Gastrocnemius medialis (tissue), 4 donors: Measurements from ENCODE around the gene ADRA2A. TPM values are rescaled to one million over a fixed set of nuclear protein-coding genes. Genes with fewer than 3 reads are reported as not detected.

Experiments
- ATAC-seq, 2 donors: fragments of 150-250 bp; one replicate each; pipeline ENCODE4 v1.9.1; 2016
- DNase-seq, 2 donors: peaks; one replicate each; pipeline ENCODE4 v3.0.0-alpha.2; 2019
- H3K27ac ChIP-seq, 4 donors: fragments of 200-600 bp; sonication (generic); 1 replicate in 1 of 4; 2 replicates in 3 of 4; pipeline ENCODE4 v1.5.1; 2016 to 2018; ENCODE audit warnings: mild to moderate bottlenecking in 2 of 4, moderate library complexity in 1 of 4
- H3K27me3 ChIP-seq, 3 donors: fragments of 200-600 bp; sonication (generic) in 2 of 3; 1 replicate in 1 of 3; 2 replicates in 2 of 3; pipeline versions ENCODE4 v1.5.1 to v1.6.0; 2016 to 2019; ENCODE audit warnings: mild to moderate bottlenecking in 1 of 3, moderate library complexity in 1 of 3
- H3K36me3 ChIP-seq, 2 donors: fragments of 200-600 bp; sonication (generic) in 1 of 2; one replicate each; pipeline ENCODE4 v1.5.1; 2017 to 2018
- H3K4me1 ChIP-seq, 2 donors: fragments of 200-600 bp; sonication (generic) in 1 of 2; one replicate each; pipeline ENCODE4 v1.5.1; 2016 to 2017; ENCODE audit warnings: mild to moderate bottlenecking in 2 of 2
- H3K4me3 ChIP-seq, 4 donors: fragments of 200-600 bp; sonication (generic) in 3 of 4; 1 replicate in 1 of 4; 2 replicates in 3 of 4; pipeline ENCODE4 v1.5.1; 2016 to 2019; ENCODE audit warnings: mild to moderate bottlenecking in 2 of 4
- H3K9me3 ChIP-seq, 3 donors: fragments of 200-600 bp; sonication (generic) in 2 of 3; 1 replicate in 1 of 3; 2 replicates in 2 of 3; pipeline ENCODE4 v1.5.1; 2016 to 2019
- CTCF ChIP-seq, 5 experiments: fragments of 450-650 bp in 3 of 5; fragments of 200-600 bp in 2 of 5; sonication (generic) in 2 of 5; IDR thresholded peaks in 4 of 5; conservative IDR thresholded peaks in 1 of 5; 1 replicate in 4 of 5; 2 replicates in 1 of 5; pipeline ENCODE4 v1.5.1; 2016 to 2019; ENCODE audit warnings: antibody characterized with exemption in 5 of 5, mild to moderate bottlenecking in 3 of 5, moderate library complexity in 3 of 5
- POLR2A ChIP-seq, 2 donors: fragments of 450-650 bp; IDR thresholded peaks; one replicate each; pipeline ENCODE4 v1.6.1; 2017; ENCODE audit warnings: antibody characterized with exemption in 2 of 2, mild to moderate bottlenecking in 2 of 2, moderate library complexity in 2 of 2
- in situ Hi-C, 4 donors: fragments of 200-750 bp; cut with MboI; loops; one replicate each; pipeline versions ENCODE4 v1.15.0 to v1.8.0; 2017; ENCODE audit warnings: low sequenced_read_pairs in 4 of 4
- intact Hi-C: fragments of 100-400 bp; cut with DNase I; formaldehyde crosslinking; loops from one replicate; pipeline ENCODE4 v1.15.1; 2023; ENCODE audit warnings: low total_unique reads
- total RNA-seq, 4 donors: library from RNA; depleted of rRNA; stranded (reverse); fragments of >200 nt; gene quantifications; one replicate each; pipeline versions ENCODE4 v1.1.0 to v1.2.3, GENCODE V29; 2016

Gene ADRA2A
- total RNA-seq: under 1 TPM; 0.19 to 0.94 (median 0.36) TPM

GRCh38 chr10:111076682-111077478 is at the start of gene ADRA2A:
Gene ADRA2A, plus strand, starts transcription at chr10:111077029. Its CDS starts 968 bp downstream, at chr10:111077997.
- TF ChIP-seq POLR2A (IDR thresholded peaks at IDR 0.05) (no peak), CTCF (IDR thresholded peaks at IDR 0.05 in 4 of 5, conservative IDR thresholded peaks at IDR 0.05 in 1 of 5) (no peak)
- intact Hi-C loops (no loop called here), in situ Hi-C loops (loop anchor here in 3 of 4 donors (25.0 kb wide), 2 partner anchors 285 to 535 kb away; no protein-coding TSS in a partner anchor)
- H3K27me3 ChIP-seq: peaks cover 50 to 57% (median 51%) of the 10 kb centered on the region in 3 donors
- H3K9me3 ChIP-seq: no peaks in the 10 kb centered on the region
- no peak within 1 kb of the TSS for H3K27ac ChIP-seq
- H3K4me3 ChIP-seq: peak within 1 kb of the TSS; percentile 46 to 79 (median 57)
- no peaks in the 10 kb centered on the region for H3K36me3 ChIP-seq
- DNase-seq: no peak
- H3K4me1 ChIP-seq: peaks cover 0 to 21% of the 10 kb centered on the region in 2 donors
- ATAC-seq: peak; percentile 49 to 58

- intact Hi-C loops (no loop called here), in situ Hi-C loops (no loop called here)
- no peaks in the 10 kb centered on the region for H3K9me3 ChIP-seq
- H3K27me3 ChIP-seq: no peaks in the 10 kb centered on the region
- no peaks in the 10 kb centered on the region for H3K4me1 ChIP-seq
- no peak for TF ChIP-seq CTCF (IDR thresholded peaks at IDR 0.05 in 4 of 5, conservative IDR thresholded peaks at IDR 0.05 in 1 of 5)
- TF ChIP-seq POLR2A (IDR thresholded peaks at IDR 0.05): no peak
- H3K27ac ChIP-seq: no peak overlapping the region
- ATAC-seq: no peak
- no peak for DNase-seq
- peaks cover 0 to 4% of the 10 kb centered on the region in 2 donors for H3K36me3 ChIP-seq
- H3K4me3 ChIP-seq: no peak overlapping the region
Measured at GRCh38 chr10:111030042-111030750, 46.6 kb upstream of the ADRA2A start.

- in situ Hi-C loops: no loop called here
Measured at GRCh38 chr10:111034598-111035310, 42.1 kb upstream of the ADRA2A start.

More at GRCh38 chr10:111034598-111035310, 42.1 kb upstream of the ADRA2A start:
- H3K9me3 ChIP-seq: no peaks in the 10 kb centered on the region
- TF ChIP-seq CTCF (IDR thresholded peaks at IDR 0.05 in 4 of 5, conservative IDR thresholded peaks at IDR 0.05 in 1 of 5) (no peak), POLR2A (IDR thresholded peaks at IDR 0.05) (no peak)
- no peaks in the 10 kb centered on the region for H3K36me3 ChIP-seq
- H3K27ac ChIP-seq: no peak overlapping the region
- H3K4me3 ChIP-seq: no peak overlapping the region
- H3K4me1 ChIP-seq: no peaks in the 10 kb centered on the region
- ATAC-seq (no peak), DNase-seq (no peak)
- peaks cover 0 to 4% (median 0%) of the 10 kb centered on the region in 3 donors for H3K27me3 ChIP-seq
- intact Hi-C loops: no loop called here
